LNCAP (cell line): ENCODE results near the gene TTLL5.
A peak's percentile ranks its signal among the peaks of the same experiment; 100 is the strongest.

Experiments
- CTCF ChIP-seq: fragments of 450-650 bp; IDR thresholded peaks from 2 replicates; pipeline ENCODE4 v1.5.1; 2017; ENCODE audit warnings: mild to moderate bottlenecking

The TTLL5 gene

GRCh38 chr14:75970989-75971388, 309.9 kb downstream of the TTLL5 start:
- no peak for TF ChIP-seq CTCF

- TF ChIP-seq CTCF = no peak
Measured at GRCh38 chr14:75971509-75971908, 310.5 kb downstream of the TTLL5 start.

GRCh38 chr14:75972801-75973421, 311.9 kb downstream of the TTLL5 start:
- no peak for TF ChIP-seq CTCF

GRCh38 chr14:75976826-75977581, 316.0 kb downstream of the TTLL5 start:
- no peak for TF ChIP-seq CTCF

GRCh38 chr14:75977582-75977943, 316.5 kb downstream of the TTLL5 start:
- no peak for TF ChIP-seq CTCF

GRCh38 chr14:75978249-75978731, 317.2 kb downstream of the TTLL5 start:
- no peak for TF ChIP-seq CTCF

GRCh38 chr14:75979071-75979571, 318.1 kb downstream of the TTLL5 start:
- peak; percentile 48 for TF ChIP-seq CTCF
